Endodermal cell (in vitro differentiated cells): ENCODE data around the gene COL9A3. TPM values are rescaled to one million over a fixed set of nuclear protein-coding genes. Genes with fewer than 3 reads are reported as not detected.

Experiments used
- DNase-seq: peaks from one replicate; pipeline ENCODE4 v3.0.0-alpha.2; 2017
- H3K27ac ChIP-seq: 2 replicates; pipeline ENCODE4 v1.5.1; 2013; ENCODE audit warnings: mild to moderate bottlenecking, low read depth, low read length, moderate library complexity
- H3K27me3 ChIP-seq: 2 replicates; pipeline ENCODE4 v1.6.1; 2013; ENCODE audit warnings: mild to moderate bottlenecking, low read length, moderate library complexity; ENCODE audit not compliant: insufficient read depth, control insufficient read depth, poor library complexity, severe bottlenecking
- H3K36me3 ChIP-seq: 2 replicates; pipeline ENCODE4 v1.7.0; 2013; ENCODE audit warnings: mild to moderate bottlenecking, low read length, moderate library complexity; ENCODE audit not compliant: control insufficient read depth, insufficient read depth
- H3K4me1 ChIP-seq: one replicate; pipeline ENCODE4 v1.7.0; 2013; ENCODE audit warnings: low read length; ENCODE audit not compliant: control insufficient read depth, insufficient read depth
- H3K4me3 ChIP-seq: 2 replicates; pipeline ENCODE4 v1.5.1; 2013; ENCODE audit warnings: mild to moderate bottlenecking, low read length, moderate library complexity
- H3K9ac ChIP-seq: 2 replicates; pipeline ENCODE4 v1.6.1; 2013; ENCODE audit warnings: mild to moderate bottlenecking, low read length, moderate library complexity; ENCODE audit not compliant: poor library complexity, severe bottlenecking; ENCODE audit errors: extremely low read depth
- H3K9me3 ChIP-seq: 2 replicates; pipeline ENCODE4 v1.6.1; 2013; ENCODE audit warnings: mild to moderate bottlenecking, low read length, moderate library complexity; ENCODE audit not compliant: control insufficient read depth
- H3K27ac Mint-ChIP-seq: 2 replicates; pipeline ENCODE4 v1.8.0; 2020; ENCODE audit warnings: mixed read lengths
- H3K27me3 Mint-ChIP-seq: 2 replicates; pipeline ENCODE4 v1.8.0; 2021; ENCODE audit warnings: mild to moderate bottlenecking, mixed read lengths; ENCODE audit not compliant: insufficient read depth
- H3K36me3 Mint-ChIP-seq: 2 replicates; pipeline ENCODE4 v1.8.0; 2020; ENCODE audit warnings: low read depth, mixed read lengths
- H3K4me1 Mint-ChIP-seq: 2 replicates; pipeline ENCODE4 v1.8.0; 2020; ENCODE audit warnings: mixed read lengths
- H3K4me3 Mint-ChIP-seq: 2 replicates; pipeline ENCODE4 v1.8.0; 2020; ENCODE audit warnings: mild to moderate bottlenecking, moderate library complexity, mixed read lengths
- H3K9me3 Mint-ChIP-seq: 2 replicates; pipeline ENCODE4 v1.8.0; 2020; ENCODE audit warnings: mild to moderate bottlenecking, mixed read lengths
- WGBS, 2 experiments: methylation state at CpG; one replicate each; pipeline versions ENCODE4 v1.1.5 to v1.1.7; 2013; ENCODE audit warnings: missing lambda C conversion rate in 2 of 2, mixed read lengths in 1 of 2; ENCODE audit not compliant: insufficient coverage in 1 of 2, insufficient read length in 1 of 2; 5-methylcytosine and 5-hydroxymethylcytosine counted together
- total RNA-seq, 2 donors: library from RNA; stranded (reverse); fragmentation: NEBNext Ultra II Directional in 1 of 2; extraction: Animal tissue kit (Norgen Biotek cat#: 25700) in 1 of 2; gene quantifications; 2 replicates in 1 of 2; 3 replicates in 1 of 2; pipeline ENCODE4 v1.2.1, GENCODE V29; 2021
- TF ChIP-seq, protein P1 (sequence below): fragments of 200-600 bp; sonication (generic); conservative IDR thresholded peaks from 2 replicates; pipeline ENCODE4 v1.5.0; 2021; ENCODE audit warnings: antibody characterized with exemption, mild to moderate bottlenecking

COL9A3 gene
- total RNA-seq, 2 donors from 2014 or later: 48.9 to 133 TPM

DNA sequence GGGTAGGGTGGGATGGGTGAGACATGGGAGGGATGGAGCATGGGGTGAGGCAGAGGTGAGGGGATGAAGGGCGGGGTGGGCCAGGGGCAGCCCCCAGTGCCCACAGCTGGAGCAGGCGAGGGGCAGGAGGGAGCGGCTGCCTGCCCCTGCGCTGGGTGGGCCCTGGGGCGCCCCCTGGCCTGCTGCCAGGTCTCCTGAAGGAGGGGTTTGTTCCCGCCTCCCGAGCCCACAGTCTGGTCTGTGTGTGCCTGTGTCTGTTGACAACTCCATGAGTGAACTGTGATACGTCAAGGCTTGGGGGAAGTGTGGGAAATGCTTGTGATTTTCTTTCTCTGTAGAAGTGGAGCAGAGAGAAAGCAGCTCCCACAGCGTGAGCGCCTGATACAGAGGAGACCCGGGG is 31.5 kb upstream of the COL9A3 start:
- H3K9me3 Mint-ChIP-seq: no peaks in the 10 kb centered on the region
- no peak for DNase-seq
- peaks cover 2% of the 10 kb centered on the region for H3K27me3 Mint-ChIP-seq
- TF ChIP-seq, protein P1, sequence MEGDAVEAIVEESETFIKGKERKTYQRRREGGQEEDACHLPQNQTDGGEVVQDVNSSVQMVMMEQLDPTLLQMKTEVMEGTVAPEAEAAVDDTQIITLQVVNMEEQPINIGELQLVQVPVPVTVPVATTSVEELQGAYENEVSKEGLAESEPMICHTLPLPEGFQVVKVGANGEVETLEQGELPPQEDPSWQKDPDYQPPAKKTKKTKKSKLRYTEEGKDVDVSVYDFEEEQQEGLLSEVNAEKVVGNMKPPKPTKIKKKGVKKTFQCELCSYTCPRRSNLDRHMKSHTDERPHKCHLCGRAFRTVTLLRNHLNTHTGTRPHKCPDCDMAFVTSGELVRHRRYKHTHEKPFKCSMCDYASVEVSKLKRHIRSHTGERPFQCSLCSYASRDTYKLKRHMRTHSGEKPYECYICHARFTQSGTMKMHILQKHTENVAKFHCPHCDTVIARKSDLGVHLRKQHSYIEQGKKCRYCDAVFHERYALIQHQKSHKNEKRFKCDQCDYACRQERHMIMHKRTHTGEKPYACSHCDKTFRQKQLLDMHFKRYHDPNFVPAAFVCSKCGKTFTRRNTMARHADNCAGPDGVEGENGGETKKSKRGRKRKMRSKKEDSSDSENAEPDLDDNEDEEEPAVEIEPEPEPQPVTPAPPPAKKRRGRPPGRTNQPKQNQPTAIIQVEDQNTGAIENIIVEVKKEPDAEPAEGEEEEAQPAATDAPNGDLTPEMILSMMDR: no peak
- no peaks in the 10 kb centered on the region for H3K36me3 ChIP-seq
- H3K4me3 Mint-ChIP-seq: no peak overlapping the region
- WGBS, 2 experiments: 83 to 90% methylated on average over 5 to 11 of the region's 11 CpGs
- peak overlapping the region; percentile 86 for H3K27ac ChIP-seq
- no peaks in the 10 kb centered on the region for H3K4me1 ChIP-seq
- H3K27me3 ChIP-seq: no peaks in the 10 kb centered on the region
- no peaks in the 10 kb centered on the region for H3K9me3 ChIP-seq
- no peak overlapping the region for H3K4me3 ChIP-seq
- H3K36me3 Mint-ChIP-seq: no peaks in the 10 kb centered on the region
- peaks cover 1% of the 10 kb centered on the region for H3K4me1 Mint-ChIP-seq
- H3K27ac Mint-ChIP-seq: no peak overlapping the region
- H3K9ac ChIP-seq: no peak overlapping the region

DNA sequence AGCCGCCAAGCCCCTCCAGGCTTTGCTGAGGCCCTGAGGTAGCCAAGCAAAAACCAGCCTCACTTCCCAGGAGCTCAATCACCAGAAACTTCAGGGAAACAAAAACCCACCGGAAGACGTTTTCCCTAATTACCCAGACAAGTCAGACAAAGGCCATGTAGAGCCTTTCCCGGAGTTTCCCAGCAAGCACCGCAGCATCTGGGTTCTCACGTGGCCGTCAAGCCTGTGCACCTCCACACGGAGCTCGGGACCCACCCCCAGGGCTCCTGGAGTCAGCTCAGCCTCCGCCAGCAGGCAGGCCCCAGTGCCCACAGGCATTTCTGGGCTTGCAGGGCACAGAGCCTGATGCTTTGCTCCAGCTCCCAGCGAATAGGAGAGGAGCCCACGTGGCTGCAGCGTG is 30.7 kb upstream of the COL9A3 start:
- Histone ChIP-seq H3K27ac (peak overlapping the region; percentile 86), H3K36me3 (no peaks in the 10 kb centered on the region), H3K27me3 (no peaks in the 10 kb centered on the region), H3K9ac (no peak overlapping the region), H3K9me3 (no peaks in the 10 kb centered on the region), H3K4me3 (no peak overlapping the region), H3K4me1 (no peaks in the 10 kb centered on the region)
- Mint-ChIP-seq H3K27ac (no peak overlapping the region), H3K9me3 (no peaks in the 10 kb centered on the region), H3K4me3 (no peak overlapping the region), H3K4me1 (peaks cover 1% of the 10 kb centered on the region), H3K27me3 (peaks cover 2% of the 10 kb centered on the region), H3K36me3 (no peaks in the 10 kb centered on the region)
- TF ChIP-seq, protein P1: no peak
- 87 to 88% methylated on average over 10 to 13 of the region's 13 CpGs for WGBS, 2 experiments
- DNase-seq: no peak

DNA sequence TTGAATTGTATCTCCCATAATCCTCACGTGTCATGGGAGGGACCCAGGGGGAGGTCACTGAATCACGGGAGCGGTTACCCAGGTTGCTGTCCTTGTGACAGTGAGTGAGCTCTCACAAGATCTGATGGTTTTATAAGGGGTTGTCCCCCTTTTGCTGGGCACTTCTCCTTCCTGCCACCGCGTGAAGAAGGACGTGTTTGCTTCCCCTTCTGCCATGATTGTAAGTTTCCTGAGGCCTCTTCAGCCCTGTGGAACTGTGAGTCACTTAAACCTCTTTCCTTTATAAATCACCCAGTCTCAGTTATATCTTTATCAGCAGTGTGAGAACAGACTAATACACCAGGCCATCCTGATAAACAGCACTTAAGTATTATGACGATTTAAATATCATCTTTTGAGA is 29.5 kb upstream of the COL9A3 start:
- Histone ChIP-seq H3K36me3 (no peaks in the 10 kb centered on the region), H3K9ac (no peak overlapping the region), H3K27me3 (no peaks in the 10 kb centered on the region), H3K4me3 (no peak overlapping the region), H3K4me1 (no peaks in the 10 kb centered on the region), H3K9me3 (no peaks in the 10 kb centered on the region), H3K27ac (no peak overlapping the region)
- Mint-ChIP-seq H3K9me3 (no peaks in the 10 kb centered on the region), H3K27ac (no peak overlapping the region), H3K36me3 (no peaks in the 10 kb centered on the region), H3K27me3 (peaks cover 3% of the 10 kb centered on the region), H3K4me1 (peaks cover 1% of the 10 kb centered on the region), H3K4me3 (no peak overlapping the region)
- WGBS, 2 experiments: 87 to 88% methylated on average over 7 of the region's 7 CpGs
- TF ChIP-seq, protein P1: no peak
- DNase-seq: no peak
